Ureter (tissue), 1 donor: ENCODE data around the gene FMR1NB. TPM values are rescaled to one million over a fixed set of nuclear protein-coding genes. Genes with fewer than 3 reads are reported as not detected.

Experiments
- DNase-seq: peaks from one replicate; pipeline ENCODE4 v3.0.0-alpha.2; 2020; ENCODE audit warnings: low spot score
- total RNA-seq: library from RNA; stranded (reverse); gene quantifications from one replicate; pipeline ENCODE4 v1.2.4, GENCODE V29; 2023
- donor health status: DM: yes; HTN: yes; CAD: no.

Gene FMR1NB, protein sequence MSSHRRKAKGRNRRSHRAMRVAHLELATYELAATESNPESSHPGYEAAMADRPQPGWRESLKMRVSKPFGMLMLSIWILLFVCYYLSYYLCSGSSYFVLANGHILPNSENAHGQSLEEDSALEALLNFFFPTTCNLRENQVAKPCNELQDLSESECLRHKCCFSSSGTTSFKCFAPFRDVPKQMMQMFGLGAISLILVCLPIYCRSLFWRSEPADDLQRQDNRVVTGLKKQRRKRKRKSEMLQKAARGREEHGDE
- not detected for total RNA-seq

- DNase-seq: no peak
These were observed at the start of gene FMR1NB for GRCh38 chrX:147981038-147981752. Gene FMR1NB (plus strand): TSS chrX:147981337. CDS start chrX:147981403, 66 bp downstream.

GRCh38 chrX:147933815-147934214 is 47.3 kb upstream of the FMR1NB start:
- no peak for DNase-seq

DNA sequence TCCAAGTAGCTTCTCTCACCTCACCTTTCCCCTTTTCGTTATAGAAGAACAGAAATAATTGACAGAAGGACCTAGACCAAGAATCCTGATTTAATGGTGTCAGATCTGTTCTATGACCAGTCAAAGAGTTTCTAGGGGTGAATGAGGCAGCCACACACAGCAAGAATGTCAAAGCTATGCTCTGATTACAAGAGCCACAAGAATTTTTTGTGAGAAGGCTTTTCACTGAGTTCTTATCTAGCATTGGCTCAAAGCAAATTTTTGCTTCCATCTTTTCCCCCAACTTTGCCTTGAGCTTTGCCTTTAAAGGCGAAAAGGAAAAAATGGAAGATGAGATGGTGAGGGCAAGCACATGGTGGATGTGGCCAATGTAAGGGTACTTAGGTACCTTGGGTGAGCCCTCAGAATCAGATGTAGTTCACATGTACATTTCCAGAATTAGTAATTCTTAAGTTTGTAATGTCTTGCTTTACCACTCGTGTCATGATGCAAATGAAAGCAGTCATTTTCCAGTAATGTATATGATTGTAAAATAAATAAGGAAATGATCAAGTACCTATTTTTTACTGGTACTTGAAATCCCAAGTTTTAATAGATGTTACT is 45.9 kb upstream of the FMR1NB start:
- no peak for DNase-seq

DNA sequence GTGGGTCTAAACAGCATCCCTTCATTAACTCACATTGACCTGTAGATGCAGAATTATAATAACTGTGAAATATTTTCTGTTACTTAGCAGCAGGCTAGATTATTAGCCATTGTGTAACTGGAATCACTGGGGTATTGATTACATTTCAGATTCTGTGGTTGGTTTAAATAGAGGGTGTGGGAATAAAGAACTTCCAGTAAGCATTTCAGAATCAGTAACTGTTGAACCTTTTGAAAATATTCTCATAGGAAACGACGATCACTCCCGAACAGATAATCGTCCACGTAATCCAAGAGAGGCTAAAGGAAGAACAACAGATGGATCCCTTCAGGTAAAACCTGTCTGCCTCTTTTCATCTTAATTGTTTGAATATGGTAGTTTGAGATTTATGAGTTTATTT is 35.9 kb upstream of the FMR1NB start:
- DNase-seq: no peak

GRCh38 chrX:147948531-147948930 is 32.6 kb upstream of the FMR1NB start:
- DNase-seq: no peak

GRCh38 chrX:147950352-147950751 is 30.8 kb upstream of the FMR1NB start:
- DNase-seq: no peak

- no peak for DNase-seq
These were observed 27.2 kb upstream of the FMR1NB start for GRCh38 chrX:147953976-147954375.

DNA sequence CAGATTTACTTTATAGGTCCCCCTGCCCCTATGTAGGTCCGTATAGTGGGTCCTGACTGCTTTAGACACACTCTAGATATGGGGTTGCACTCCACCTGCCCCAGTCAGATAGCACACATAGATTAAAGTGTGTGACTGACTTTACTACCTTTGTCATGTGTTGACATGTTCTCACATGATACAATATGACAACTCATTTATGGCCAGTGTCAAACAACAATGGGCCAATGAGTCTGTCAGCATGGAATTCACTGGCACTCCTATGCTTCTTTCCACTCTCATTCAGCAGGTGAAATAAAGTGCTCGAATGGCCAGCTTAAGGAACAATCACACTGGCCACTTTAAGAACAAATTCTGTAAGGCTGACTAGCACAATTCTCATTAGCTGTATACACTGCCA is 23.8 kb upstream of the FMR1NB start:
- no peak for DNase-seq

GRCh38 chrX:147958291-147958690 is 22.8 kb upstream of the FMR1NB start:
- no peak for DNase-seq

GRCh38 chrX:147960722-147961121 is 20.4 kb upstream of the FMR1NB start:
- DNase-seq: no peak

GRCh38 chrX:147962476-147962875 is 18.7 kb upstream of the FMR1NB start:
- DNase-seq: no peak

- DNase-seq: no peak
These were observed 2.2 kb upstream of the FMR1NB start for GRCh38 chrX:147978931-147979330.

GRCh38 chrX:148020329-148020728 is 39.2 kb downstream of the FMR1NB start:
- no peak for DNase-seq

- DNase-seq: no peak
These were observed 43.5 kb downstream of the FMR1NB start for GRCh38 chrX:148024425-148025148.

- no peak for DNase-seq
These were observed 54.2 kb downstream of the FMR1NB start for GRCh38 chrX:148035380-148035779.

- no peak for DNase-seq
These were observed 55.9 kb downstream of the FMR1NB start for GRCh38 chrX:148037020-148037419.

DNA sequence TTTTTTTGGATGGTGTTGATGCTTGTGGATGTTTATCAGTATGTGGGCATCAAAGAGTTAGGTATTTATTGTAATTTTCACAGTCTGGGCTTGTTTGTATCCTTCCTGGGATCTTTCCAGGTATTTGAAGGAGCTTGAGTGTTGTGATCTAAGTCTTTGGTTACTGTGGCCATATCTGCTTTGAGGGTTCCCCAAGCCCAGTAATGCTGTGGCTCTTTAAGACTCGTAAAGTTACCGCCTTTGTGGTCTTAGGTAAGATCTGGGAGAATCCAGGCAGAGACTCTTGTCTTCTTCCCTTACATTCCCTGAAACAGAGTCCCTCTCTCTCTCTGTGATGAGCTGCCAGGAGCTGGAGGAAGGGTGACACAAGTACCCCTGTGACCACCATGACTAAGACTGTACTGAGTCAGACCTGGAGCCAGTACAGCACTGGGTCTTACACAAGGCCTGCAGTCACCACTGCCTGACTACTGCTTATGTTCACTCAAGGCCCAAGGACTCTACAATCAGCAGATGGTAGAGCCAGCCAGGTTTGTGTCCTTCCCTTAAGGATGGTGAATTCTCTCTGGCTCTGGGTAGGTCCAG is 62.2 kb downstream of the FMR1NB start:
- DNase-seq: no peak

GRCh38 chrX:148047200-148047599 is 66.1 kb downstream of the FMR1NB start:
- no peak for DNase-seq

DNA sequence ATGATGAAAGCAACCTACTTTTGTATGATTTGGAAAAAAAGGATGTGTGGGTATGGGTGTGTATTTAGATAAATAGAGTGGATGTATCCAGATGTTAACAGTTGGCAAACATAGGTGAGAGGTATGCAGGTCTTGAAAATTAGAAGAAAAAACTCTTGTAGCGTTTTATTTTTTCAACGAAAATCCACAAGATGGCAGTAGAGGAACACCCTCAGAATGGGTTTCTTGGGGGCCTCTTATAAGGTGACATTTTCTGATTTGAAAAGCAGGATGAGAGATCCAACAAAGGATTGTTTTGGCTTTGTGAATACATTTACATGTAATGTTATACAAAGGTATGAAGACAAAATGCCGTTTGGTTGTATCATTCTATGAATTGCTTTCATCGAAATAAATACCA is 68.3 kb downstream of the FMR1NB start:
- no peak for DNase-seq

DNA sequence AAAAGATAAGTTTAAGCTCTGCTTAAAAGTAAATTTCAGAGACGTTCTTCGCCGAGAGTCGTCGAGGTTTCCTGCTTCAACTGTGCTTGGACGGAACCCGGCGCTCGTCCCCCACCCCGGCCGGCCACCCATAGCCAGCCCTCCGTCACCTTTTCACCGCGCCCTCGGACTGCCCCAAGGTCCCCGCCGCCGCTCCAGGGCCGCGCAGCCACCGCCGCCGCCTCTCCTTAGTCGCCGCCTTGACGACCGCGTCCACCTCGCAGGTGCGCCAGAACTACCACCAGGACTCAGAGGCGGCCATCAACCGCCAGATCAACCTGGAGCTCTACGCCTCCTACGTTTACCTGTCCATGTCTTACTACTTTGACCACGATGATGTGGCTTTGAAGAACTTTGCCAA is 70.8 kb downstream of the FMR1NB start:
- DNase-seq: no peak

DNA sequence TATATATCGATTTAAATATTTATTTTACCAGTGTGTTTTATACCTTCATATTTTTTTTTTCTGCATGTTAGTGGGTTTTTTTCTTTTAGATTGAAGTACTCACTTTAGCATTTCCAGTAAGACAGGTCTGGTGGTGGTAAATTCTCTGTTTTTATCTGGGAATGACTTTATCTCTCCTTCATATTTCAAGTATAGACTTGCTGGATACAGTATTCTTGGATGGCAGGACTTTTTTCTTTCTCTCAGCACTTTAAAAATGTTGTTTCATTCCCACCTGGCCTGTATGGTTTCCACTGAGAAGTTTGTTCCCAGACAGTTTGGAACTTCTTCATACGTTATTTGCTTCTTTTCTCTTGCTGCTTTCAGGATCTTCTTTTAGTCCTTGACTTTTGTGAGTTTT is 86.1 kb downstream of the FMR1NB start:
- no peak for DNase-seq
